ENCODE measurements around the gene RAB27B. TPM values are rescaled to one million over a fixed set of nuclear protein-coding genes. Genes with fewer than 3 reads are reported as not detected.

Gene RAB27B
- total RNA-seq, 1 donor = 14.3 TPM

DNA sequence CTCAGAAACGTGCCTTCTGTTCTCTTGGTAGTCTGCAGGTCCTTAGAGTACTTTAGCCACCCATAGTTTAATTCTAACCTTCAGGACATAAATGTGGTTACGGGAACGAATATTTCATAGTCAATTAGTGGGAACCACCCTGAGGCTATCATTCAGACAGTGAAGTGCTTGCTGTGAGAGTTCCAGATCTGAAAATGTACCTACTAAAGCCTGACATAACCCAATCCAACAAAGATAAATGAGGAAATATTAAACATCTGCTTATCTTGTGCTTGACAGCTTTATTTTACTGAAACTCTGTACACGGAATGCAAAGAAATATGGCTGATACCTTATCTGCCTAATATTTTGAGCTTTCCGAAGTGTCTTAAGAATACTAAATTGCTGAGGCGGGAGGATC, 43.0 kb downstream of the RAB27B start:
- H3K9me3 ChIP-seq (ENCODE audit: low read depth, low read length) = no peaks in the 10 kb centered on the region
- H3K4me1 ChIP-seq (ENCODE audit: insufficient read depth, low read length) = no peaks in the 10 kb centered on the region
- no peak overlapping the region for H3K4me3 ChIP-seq (ENCODE audit: low read length)
- no peaks in the 10 kb centered on the region for H3K27me3 ChIP-seq (ENCODE audit: insufficient read depth, low read length)

DNA sequence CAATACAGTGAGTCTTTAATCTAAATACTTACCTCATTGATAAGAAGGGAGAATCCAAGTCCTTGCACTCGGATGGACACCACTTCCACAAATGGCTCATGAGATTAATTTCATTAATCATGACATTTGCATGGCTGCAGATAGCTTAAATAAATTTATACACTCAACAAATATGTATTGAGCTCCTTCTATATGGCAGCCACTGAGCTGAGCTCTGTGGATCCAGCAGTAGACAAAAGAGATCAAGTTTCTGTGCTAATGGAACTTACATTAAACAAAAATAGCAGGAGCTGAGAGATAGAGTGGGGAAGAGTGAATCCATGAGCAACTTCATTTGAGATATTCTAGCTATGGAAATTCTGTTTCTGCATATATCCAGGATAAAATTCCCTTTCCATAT, 44.4 kb downstream of the RAB27B start:
- Histone ChIP-seq H3K4me1 (ENCODE audit: insufficient read depth, low read length) (no peaks in the 10 kb centered on the region), H3K27me3 (ENCODE audit: insufficient read depth, low read length) (no peaks in the 10 kb centered on the region), H3K4me3 (ENCODE audit: low read length) (no peak overlapping the region), H3K9me3 (ENCODE audit: low read depth, low read length) (no peaks in the 10 kb centered on the region)

DNA sequence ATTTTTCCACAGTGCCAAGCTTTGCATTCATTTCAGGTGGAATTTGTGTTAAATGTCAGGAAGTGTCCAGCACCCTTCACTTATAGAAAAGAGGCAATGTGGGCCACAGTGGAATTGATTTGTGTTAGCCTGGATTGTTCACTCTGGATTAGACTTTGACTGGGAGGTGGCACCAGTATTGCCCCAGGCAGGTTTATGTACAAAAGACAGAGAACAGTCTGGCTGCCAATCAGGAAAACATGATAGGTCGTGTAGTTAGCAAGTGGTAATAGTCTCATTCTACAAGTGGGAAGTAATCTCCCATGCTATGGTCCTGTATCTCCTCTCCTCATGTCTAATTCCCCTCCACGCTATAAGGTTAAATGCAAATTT, 45.6 kb downstream of the RAB27B start:
- no peaks in the 10 kb centered on the region for H3K27me3 ChIP-seq (ENCODE audit: insufficient read depth, low read length)
- H3K9me3 ChIP-seq (ENCODE audit: low read depth, low read length) = no peaks in the 10 kb centered on the region
- no peaks in the 10 kb centered on the region for H3K4me1 ChIP-seq (ENCODE audit: insufficient read depth, low read length)
- no peak overlapping the region for H3K4me3 ChIP-seq (ENCODE audit: low read length)

DNA sequence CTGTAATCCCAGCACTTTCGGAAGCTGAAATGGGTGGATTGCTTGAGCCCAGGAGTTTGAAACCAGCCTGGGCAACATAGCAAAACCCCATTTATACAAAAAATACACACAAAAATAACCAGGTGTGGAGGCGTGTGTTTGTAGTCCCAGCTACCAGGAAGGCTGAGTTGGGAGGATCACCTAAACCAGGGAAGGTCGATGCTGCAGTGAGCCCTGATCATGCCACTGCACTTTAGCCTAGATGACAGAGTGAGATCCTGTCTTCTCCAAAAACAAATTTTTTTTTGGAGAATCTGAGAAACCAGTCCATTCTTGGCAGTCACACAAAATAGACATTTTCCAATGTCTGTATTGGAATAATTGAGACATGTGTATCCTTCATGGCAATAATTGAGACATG, 46.8 kb downstream of the RAB27B start:
- Histone ChIP-seq H3K4me3 (ENCODE audit: low read length) (no peak overlapping the region), H3K9me3 (ENCODE audit: low read depth, low read length) (no peaks in the 10 kb centered on the region)

DNA sequence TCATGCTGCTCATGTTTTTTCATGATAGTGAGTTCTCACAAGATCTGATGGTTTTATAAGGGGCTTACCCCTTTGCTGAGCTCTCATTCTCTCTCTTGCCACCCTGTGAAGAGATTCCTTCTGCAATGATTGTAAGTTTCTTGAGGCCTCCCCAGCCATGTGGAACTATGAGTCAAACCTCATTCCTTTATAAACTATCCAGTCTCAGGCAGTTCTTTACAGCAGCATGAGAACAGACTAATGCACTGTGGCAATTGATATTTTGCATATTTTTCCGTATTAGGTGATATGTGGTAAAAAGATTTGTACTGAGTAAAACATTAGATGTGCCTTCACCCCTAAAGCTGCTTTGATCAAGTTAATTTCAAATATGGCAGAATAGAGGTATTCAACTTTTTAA, 48.8 kb downstream of the RAB27B start:
- no peak overlapping the region for H3K4me3 ChIP-seq (ENCODE audit: low read length)
- H3K9me3 ChIP-seq (ENCODE audit: low read depth, low read length) = no peaks in the 10 kb centered on the region
- no peaks in the 10 kb centered on the region for H3K4me1 ChIP-seq (ENCODE audit: insufficient read depth, low read length)
- no peaks in the 10 kb centered on the region for H3K27me3 ChIP-seq (ENCODE audit: insufficient read depth, low read length)

More for the DNA sequence above, 46.8 kb downstream of the RAB27B start:
- no peaks in the 10 kb centered on the region for H3K27me3 ChIP-seq (ENCODE audit: insufficient read depth, low read length)
- no peaks in the 10 kb centered on the region for H3K4me1 ChIP-seq (ENCODE audit: insufficient read depth, low read length)

DNA sequence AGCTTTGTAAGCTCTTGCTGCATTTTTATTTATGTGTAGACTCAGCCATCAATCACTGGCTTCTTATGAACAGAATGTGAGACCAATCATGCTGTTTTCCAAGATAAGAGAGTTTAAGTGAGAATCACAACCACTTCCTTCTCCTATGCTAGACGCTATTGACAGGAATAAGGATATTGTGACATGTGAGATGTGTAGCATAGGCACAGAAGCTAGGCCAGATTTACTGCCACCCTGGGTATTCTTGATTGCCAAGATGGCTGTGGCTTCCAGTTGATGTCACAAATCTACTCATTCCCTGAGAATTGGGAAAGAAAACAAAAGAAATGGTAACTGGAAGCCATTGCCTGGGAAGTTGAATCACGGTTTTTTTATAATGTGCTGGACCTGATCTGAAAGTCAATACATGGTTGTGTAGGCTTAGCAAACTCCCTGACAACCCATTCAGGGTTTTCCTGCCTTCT, 49.9 kb downstream of the RAB27B start:
- H3K9me3 ChIP-seq (ENCODE audit: low read depth, low read length) = no peaks in the 10 kb centered on the region
- no peaks in the 10 kb centered on the region for H3K4me1 ChIP-seq (ENCODE audit: insufficient read depth, low read length)
- H3K27me3 ChIP-seq (ENCODE audit: insufficient read depth, low read length) = no peaks in the 10 kb centered on the region
- no peak overlapping the region for H3K4me3 ChIP-seq (ENCODE audit: low read length)

DNA sequence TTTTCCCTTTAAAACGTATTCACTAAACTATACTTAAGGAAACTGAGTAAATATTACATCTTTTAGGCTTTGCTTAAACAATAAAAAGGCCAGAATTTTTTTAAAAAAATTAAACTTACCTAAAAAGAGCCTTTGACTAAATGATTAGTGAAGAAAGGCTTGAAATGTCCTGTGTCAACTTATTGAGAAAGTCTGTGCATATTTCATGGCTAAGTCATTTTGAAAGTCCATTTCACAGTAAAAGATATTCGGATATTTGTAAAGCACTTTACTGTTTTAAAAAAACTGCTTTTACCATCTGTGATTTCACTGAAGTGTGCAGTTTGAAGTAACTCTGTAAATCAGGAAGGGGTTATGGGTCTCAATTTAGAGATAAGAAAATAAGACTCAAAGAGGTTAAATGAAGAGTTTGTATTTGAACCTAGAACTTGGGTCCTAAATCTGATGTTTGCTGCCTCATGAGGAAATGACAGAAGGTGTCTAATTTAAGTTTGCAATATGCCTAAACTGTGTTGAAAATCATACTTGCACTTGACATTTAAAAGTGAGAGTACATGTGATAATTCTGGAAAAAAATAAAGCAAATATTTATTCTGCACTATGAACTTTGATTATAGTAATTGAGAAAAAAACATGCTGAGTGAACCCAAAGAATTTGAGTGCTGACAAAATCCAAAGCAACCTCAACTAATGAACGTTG, 50.5 kb downstream of the RAB27B start:
- no peaks in the 10 kb centered on the region for H3K4me1 ChIP-seq (ENCODE audit: insufficient read depth, low read length)
- H3K27me3 ChIP-seq (ENCODE audit: insufficient read depth, low read length) = no peaks in the 10 kb centered on the region

DNA sequence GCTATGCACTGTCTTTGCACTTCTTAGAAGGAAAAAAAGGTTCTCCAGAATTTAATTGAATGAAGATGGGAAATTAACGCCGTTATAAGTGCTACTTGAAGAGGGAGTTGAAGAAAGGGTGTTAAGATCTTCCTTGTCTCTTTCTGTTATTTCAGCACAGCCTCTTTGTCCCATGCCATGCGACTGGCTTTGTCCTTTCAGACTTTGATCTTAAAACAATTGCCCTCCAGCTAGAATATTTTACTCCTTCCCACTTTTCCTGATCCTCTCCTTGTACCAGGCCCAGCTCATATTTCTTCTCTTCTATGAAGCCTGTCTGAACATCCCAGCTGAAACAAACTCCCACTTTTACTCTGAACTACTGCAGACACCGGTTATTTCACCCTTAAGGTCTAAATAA, 51.4 kb downstream of the RAB27B start:
- Histone ChIP-seq H3K9me3 (ENCODE audit: low read depth, low read length) (no peaks in the 10 kb centered on the region), H3K4me3 (ENCODE audit: low read length) (no peak overlapping the region), H3K27me3 (ENCODE audit: insufficient read depth, low read length) (no peaks in the 10 kb centered on the region), H3K4me1 (ENCODE audit: insufficient read depth, low read length) (no peaks in the 10 kb centered on the region)

More for the DNA sequence above, 50.5 kb downstream of the RAB27B start:
- no peaks in the 10 kb centered on the region for H3K9me3 ChIP-seq (ENCODE audit: low read depth, low read length)
- no peak overlapping the region for H3K4me3 ChIP-seq (ENCODE audit: low read length)

DNA sequence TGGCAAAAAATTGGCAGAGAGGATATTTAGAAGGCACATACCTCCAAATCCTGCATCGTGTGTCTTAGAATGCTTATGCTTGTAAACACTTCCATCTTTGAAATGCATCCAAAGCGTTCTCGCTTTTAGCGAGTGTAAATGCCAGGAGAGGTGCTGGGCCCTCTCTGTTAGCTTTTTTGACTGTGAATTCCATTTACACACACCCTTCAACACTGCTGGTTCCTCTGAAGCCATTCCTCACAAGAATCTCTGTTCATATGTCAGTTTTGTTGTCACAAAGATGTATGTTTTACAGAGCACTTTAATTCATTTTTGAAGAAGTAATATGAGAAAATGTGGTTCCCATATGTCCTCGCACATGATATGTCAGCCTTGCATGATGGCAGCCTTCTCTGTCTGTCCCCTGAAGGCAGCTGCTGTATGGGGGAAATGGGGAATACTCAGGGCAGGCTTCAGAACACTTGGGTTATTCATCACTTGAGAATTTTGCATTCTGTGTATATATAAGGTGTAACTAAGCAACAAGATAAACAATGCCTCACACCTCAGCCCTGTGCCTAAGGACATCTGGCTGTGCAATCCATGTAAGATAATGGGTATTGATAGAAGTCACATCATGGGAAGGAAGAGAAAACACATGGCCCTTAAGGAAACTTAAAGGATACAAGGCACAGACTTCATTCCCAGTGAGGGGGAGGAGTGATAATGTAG, 52.3 kb downstream of the RAB27B start:
- no peaks in the 10 kb centered on the region for H3K9me3 ChIP-seq (ENCODE audit: low read depth, low read length)
- H3K4me1 ChIP-seq (ENCODE audit: insufficient read depth, low read length) = no peaks in the 10 kb centered on the region
- H3K4me3 ChIP-seq (ENCODE audit: low read length) = no peak overlapping the region
- no peaks in the 10 kb centered on the region for H3K27me3 ChIP-seq (ENCODE audit: insufficient read depth, low read length)

DNA sequence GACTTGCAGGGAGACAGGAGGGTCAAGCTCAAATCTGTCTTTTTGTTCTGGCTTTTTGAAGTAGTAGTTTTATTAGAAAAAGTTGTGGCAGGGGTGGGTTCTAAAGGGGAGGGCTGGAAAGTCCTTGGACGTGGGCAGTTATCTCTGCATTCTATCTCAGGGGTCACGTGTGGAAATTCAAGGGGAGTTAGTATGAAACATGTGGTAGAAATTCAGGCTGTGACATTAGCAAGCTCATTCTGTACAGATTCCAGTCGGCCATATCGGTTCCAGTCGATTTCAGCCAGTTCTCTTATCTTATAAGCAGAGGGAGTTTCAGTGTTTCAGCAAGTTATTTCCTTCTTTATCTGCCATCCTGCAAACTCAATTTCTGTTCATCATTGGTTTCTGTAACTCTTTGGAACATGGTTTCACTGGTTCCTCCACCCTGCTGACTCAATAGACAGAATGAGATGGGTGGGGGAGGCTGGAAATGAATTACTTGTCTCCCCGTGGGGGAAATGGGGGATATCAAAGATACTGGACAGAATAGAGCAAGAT, 53.0 kb downstream of the RAB27B start:
- Histone ChIP-seq H3K4me3 (ENCODE audit: low read length) (no peak overlapping the region), H3K4me1 (ENCODE audit: insufficient read depth, low read length) (no peaks in the 10 kb centered on the region), H3K9me3 (ENCODE audit: low read depth, low read length) (no peaks in the 10 kb centered on the region), H3K27me3 (ENCODE audit: insufficient read depth, low read length) (no peaks in the 10 kb centered on the region)

DNA sequence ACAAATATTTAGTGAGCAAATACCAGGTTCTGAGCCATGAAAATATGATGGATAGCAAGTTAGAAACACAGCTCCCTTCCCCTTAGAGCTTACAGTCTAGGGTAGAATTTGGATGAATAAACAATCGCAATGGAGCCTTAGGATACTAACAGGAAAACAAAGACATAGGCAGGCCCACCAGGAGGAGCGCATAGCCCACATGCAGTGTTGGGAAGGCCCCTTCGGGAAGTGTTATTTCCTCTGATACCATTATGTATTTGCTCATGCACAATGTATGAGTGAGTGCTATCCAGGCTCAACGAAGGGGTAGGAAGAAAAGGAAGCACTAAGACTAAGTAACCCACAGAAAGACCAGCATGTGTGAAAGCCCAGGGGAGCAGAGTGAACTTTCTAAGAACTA, 54.0 kb downstream of the RAB27B start:
- Histone ChIP-seq H3K4me3 (ENCODE audit: low read length) (no peak overlapping the region), H3K27me3 (ENCODE audit: insufficient read depth, low read length) (no peaks in the 10 kb centered on the region), H3K9me3 (ENCODE audit: low read depth, low read length) (no peaks in the 10 kb centered on the region), H3K4me1 (ENCODE audit: insufficient read depth, low read length) (no peaks in the 10 kb centered on the region)

DNA sequence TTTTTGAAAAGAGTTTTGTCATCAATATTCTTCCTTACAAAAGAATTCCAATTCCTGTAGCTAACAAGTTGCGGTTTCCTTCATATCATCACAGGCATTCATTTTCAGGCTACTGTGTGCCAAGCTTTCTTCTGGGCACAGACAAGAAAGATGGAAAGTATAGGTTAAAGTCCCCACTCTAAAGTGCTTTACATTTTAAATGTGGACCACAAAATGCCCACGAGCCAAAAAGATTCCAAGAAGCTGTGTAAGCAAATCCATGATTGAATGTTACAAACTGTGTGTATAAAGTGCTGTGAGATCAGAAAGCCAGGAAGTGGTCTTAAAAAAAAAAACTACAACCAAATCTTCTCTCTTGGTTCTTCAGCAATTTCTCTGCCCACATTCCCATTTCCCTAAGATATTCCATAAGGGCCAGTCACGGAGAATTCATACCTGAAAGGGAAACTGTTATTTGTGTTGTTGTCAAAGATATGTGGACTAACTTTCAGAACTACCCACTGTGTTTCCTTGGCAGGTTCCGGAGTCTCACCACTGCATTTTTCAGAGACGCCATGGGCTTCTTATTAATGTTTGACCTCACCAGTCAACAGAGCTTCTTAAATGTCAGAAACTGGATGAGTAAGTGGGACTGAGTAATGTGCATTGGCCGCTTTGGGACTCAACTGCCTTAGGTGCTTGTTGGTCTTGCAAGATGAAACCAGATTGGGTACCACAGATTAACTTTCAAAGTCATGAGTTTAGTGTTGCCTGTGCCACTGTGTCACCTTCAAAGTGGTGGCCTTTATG, 55.7 kb downstream of the RAB27B start:
- H3K9me3 ChIP-seq (ENCODE audit: low read depth, low read length) = no peaks in the 10 kb centered on the region
- H3K27me3 ChIP-seq (ENCODE audit: insufficient read depth, low read length) = no peaks in the 10 kb centered on the region
- no peak overlapping the region for H3K4me3 ChIP-seq (ENCODE audit: low read length)
- H3K4me1 ChIP-seq (ENCODE audit: insufficient read depth, low read length) = no peaks in the 10 kb centered on the region

DNA sequence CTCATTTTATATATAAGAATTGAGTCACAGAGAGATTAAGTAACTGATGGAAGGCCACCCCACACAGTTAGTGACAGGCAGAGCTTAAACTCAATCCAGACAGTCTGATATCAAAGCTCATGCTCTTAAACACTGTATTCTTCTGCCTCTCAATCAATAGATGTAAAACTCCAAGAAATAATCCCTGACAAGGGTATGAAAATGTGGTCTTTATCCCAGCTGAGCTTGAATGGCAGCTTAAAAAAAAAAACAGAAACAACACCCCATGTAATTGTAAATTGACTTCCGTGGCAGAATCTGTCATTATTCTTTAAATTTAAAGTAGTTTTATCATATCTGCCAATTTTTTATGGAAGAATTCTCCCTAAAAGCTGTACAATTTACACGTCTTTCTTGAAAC, 60.1 kb downstream of the RAB27B start:
- no peak overlapping the region for H3K4me3 ChIP-seq (ENCODE audit: low read length)
- no peaks in the 10 kb centered on the region for H3K9me3 ChIP-seq (ENCODE audit: low read depth, low read length)
- no peaks in the 10 kb centered on the region for H3K27me3 ChIP-seq (ENCODE audit: insufficient read depth, low read length)
- no peaks in the 10 kb centered on the region for H3K4me1 ChIP-seq (ENCODE audit: insufficient read depth, low read length)

DNA sequence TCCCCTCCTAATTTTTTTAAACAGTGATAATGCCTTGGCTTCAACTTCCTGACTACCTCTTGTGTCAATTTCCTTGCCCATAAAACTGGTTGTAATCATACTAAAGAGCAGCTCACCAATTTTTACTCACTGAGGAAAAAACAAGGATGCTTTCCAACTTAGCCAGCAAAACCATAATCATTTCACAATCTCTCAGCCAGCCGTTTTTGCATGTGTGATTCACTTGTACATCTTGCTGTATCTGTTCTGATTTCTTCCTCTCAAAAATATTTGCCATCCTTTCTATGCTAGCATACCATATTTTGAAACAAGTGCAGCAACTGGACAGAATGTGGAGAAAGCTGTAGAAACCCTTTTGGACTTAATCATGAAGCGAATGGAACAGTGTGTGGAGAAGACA, 60.7 kb downstream of the RAB27B start:
- H3K4me3 ChIP-seq (ENCODE audit: low read length) = no peak overlapping the region
- no peaks in the 10 kb centered on the region for H3K9me3 ChIP-seq (ENCODE audit: low read depth, low read length)
- no peaks in the 10 kb centered on the region for H3K4me1 ChIP-seq (ENCODE audit: insufficient read depth, low read length)
- no peaks in the 10 kb centered on the region for H3K27me3 ChIP-seq (ENCODE audit: insufficient read depth, low read length)

DNA sequence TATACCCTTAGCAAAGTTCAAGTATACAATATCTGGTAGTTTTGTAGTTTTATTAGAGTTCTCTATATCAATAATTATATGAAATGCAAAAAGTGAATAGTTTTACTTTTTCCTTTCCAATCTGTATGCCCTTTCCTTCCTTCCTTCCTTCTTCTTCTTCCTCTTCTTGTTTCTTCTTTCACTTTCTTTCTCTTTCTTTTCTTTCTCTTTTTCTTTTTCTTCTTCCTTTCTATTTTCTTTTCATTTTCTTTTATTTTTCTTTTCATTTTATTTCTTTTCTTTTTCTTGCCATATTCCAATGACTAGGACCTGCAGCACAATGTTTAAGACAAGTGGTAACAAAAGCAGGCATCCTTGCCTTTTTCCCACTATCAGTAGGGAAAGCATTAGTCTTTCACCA, 71.2 kb downstream of the RAB27B start:
- H3K4me1 ChIP-seq (ENCODE audit: insufficient read depth, low read length) = no peaks in the 10 kb centered on the region

More for the DNA sequence above, 71.2 kb downstream of the RAB27B start:
- no peak overlapping the region for H3K4me3 ChIP-seq (ENCODE audit: low read length)
- no peaks in the 10 kb centered on the region for H3K9me3 ChIP-seq (ENCODE audit: low read depth, low read length)
- no peaks in the 10 kb centered on the region for H3K27me3 ChIP-seq (ENCODE audit: insufficient read depth, low read length)

Data from mononuclear cell (primary cell).